PC-9 (cell line): Measurements from ENCODE around the gene PPP2R3B.

ENCODE experiments used
- CTCF ChIP-seq: fragments of 200-600 bp; sonication (generic); conservative IDR thresholded peaks from 2 replicates; pipeline ENCODE4 v1.6.1; 2017; ENCODE audit warnings: mixed run types, antibody characterized with exemption, mild to moderate bottlenecking, moderate library complexity
- EZH2 ChIP-seq: fragments of 200-600 bp; sonication (generic); IDR thresholded peaks from 2 replicates; pipeline ENCODE4 v1.8.0; 2017; ENCODE audit warnings: antibody characterized with exemption, low read depth

DNA sequence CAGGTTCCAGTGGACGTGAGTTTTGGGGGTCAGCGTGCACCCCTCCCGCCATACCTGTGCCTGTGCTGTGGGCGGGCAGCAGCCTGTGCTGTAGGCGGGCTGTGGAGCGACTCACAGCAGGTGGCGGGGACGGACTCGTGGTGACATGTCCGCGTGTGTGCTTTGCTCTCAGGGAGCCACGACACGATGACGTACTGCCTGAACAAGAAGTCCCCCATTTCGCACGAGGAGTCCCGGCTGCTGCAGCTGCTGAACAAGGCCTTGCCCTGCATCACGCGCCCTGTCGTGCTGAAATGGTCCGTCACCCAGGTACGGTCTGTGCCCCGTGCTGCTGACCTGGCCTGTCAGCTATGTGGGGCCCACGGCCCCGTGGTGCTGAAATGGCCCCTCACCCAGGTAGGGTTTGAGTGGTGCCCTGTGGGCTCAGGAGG lies 98.1 kb downstream of the PPP2R3B start:
- TF ChIP-seq CTCF (no peak), EZH2 (no peak)
